Keratinocyte (primary cell): ENCODE data around the gene EML1. TPM values are rescaled to one million over a fixed set of nuclear protein-coding genes. Genes with fewer than 3 reads are reported as not detected.

Experiments used
- DNase-seq: peaks from one replicate; pipeline ENCODE4 v3.0.0-alpha.2; 2011; ENCODE audit warnings: low read depth, missing footprints, low spot score
- FAIRE-seq: peaks from 2 replicates; lab custom pipeline; 2011; peaks lifted over from hg19 to GRCh38; lab: Jason Lieb, UNC
- H2AFZ ChIP-seq: 2 replicates; pipeline ENCODE4 v1.6.0; 2012; ENCODE audit warnings: low read length, control low read depth, inconsistent platforms; ENCODE audit not compliant: control insufficient read depth
- H3K27ac ChIP-seq: 2 replicates; pipeline ENCODE4 v1.5.1; 2011; ENCODE audit warnings: low read length; ENCODE audit not compliant: control insufficient read depth, insufficient read depth
- H3K27me3 ChIP-seq: 3 replicates; pipeline ENCODE4 v1.6.0; 2011; ENCODE audit warnings: low read length; ENCODE audit not compliant: control insufficient read depth, insufficient read depth; ENCODE audit errors: extremely low read depth
- H3K36me3 ChIP-seq, 2 experiments: 2 replicates in 1 of 2; 3 replicates in 1 of 2; pipeline ENCODE4 v1.5.1; 2011; ENCODE audit warnings: low read length in 2 of 2, mild to moderate bottlenecking in 1 of 2; ENCODE audit not compliant: control insufficient read depth in 2 of 2, insufficient read depth in 2 of 2; ENCODE audit errors: extremely low read depth in 1 of 2
- H3K4me1 ChIP-seq: 3 replicates; pipeline ENCODE4 v1.5.1; 2011; ENCODE audit warnings: low read length; ENCODE audit not compliant: control insufficient read depth, insufficient read depth; ENCODE audit errors: extremely low read depth
- H3K4me2 ChIP-seq: 3 replicates; pipeline ENCODE4 v1.6.0; 2011; ENCODE audit warnings: low read depth, low read length; ENCODE audit not compliant: control insufficient read depth, insufficient read depth; ENCODE audit errors: extremely low read depth
- H3K4me3 ChIP-seq, 3 experiments: fragments of 200-600 bp in 1 of 3; sonication (generic) in 1 of 3; 2 replicates in 2 of 3; 3 replicates in 1 of 3; pipeline ENCODE4 v1.5.1; 2011 to 2016; ENCODE audit warnings: low read length in 3 of 3, mild to moderate bottlenecking in 3 of 3, control low read depth in 2 of 3, inconsistent platforms in 1 of 3, low read depth in 1 of 3, mixed read lengths in 1 of 3, mixed run types in 1 of 3, moderate library complexity in 1 of 3; ENCODE audit not compliant: control insufficient read depth in 2 of 3, insufficient read depth in 2 of 3; ENCODE audit errors: extremely low read depth in 1 of 3
- H3K79me2 ChIP-seq: 2 replicates; pipeline ENCODE4 v1.6.0; 2012; ENCODE audit warnings: low read length; ENCODE audit not compliant: control insufficient read depth, insufficient read depth
- H3K9ac ChIP-seq: 3 replicates; pipeline ENCODE4 v1.6.0; 2011; ENCODE audit warnings: low read length; ENCODE audit not compliant: control insufficient read depth, insufficient read depth; ENCODE audit errors: extremely low read depth
- H3K9me1 ChIP-seq: 3 replicates; pipeline ENCODE4 v1.6.0; 2011; ENCODE audit warnings: low read length; ENCODE audit not compliant: control insufficient read depth, insufficient read depth; ENCODE audit errors: extremely low read depth
- H3K9me3 ChIP-seq: 2 replicates; pipeline ENCODE4 v1.5.1; 2012; ENCODE audit warnings: low read depth, low read length; ENCODE audit not compliant: control insufficient read depth
- H4K20me1 ChIP-seq: 3 replicates; pipeline ENCODE4 v1.6.0; 2011; ENCODE audit warnings: low read length; ENCODE audit not compliant: control insufficient read depth, insufficient read depth; ENCODE audit errors: extremely low read depth
- CTCF ChIP-seq, 3 experiments: IDR thresholded peaks in 1 of 3; conservative IDR thresholded peaks in 1 of 3; optimal IDR thresholded peaks in 1 of 3; 2 replicates in 2 of 3; 3 replicates in 1 of 3; pipeline versions ENCODE3 to v1.5.1; 2011; ENCODE audit warnings: low read length in 3 of 3, mild to moderate bottlenecking in 3 of 3, moderate library complexity in 2 of 3, control low read depth in 1 of 3, inconsistent platforms in 1 of 3; ENCODE audit not compliant: insufficient read depth in 2 of 3; ENCODE audit errors: extremely low read depth in 1 of 3
- EZH2 ChIP-seq: IDR thresholded peaks from one replicate; pipeline ENCODE4 v1.6.1; 2012; ENCODE audit warnings: inconsistent platforms, mild to moderate bottlenecking, low read length, moderate library complexity
- dilution Hi-C: fragments of 300-500 bp; cut with MboI; formaldehyde crosslinking; loops from one replicate; pipeline ENCODE4 v1.7.0; 2020; ENCODE audit warnings: low sequenced_read_pairs; ENCODE audit not compliant: extremely low pct_ligation_motif_present
- polyA plus RNA-seq, 5 experiments: library from polyadenylated mRNA; depleted of rRNA in 3 of 5; stranded (reverse) in 3 of 5; stranded (forward) in 1 of 5; unstranded in 1 of 5; fragments of >200 nt; gene quantifications; 1 replicate in 1 of 5; 2 replicates in 3 of 5; 3 replicates in 1 of 5; pipeline versions ENCODE4 v1.2.1 to v1.2.3, GENCODE V29; 2011 to 2012; ENCODE audit warnings: missing spikeins in 2 of 5, low read depth in 1 of 5, low replicate concordance in 1 of 5

EML1 gene
- polyA plus RNA-seq, 1 donor (not counting 4 experiments of a cell fraction or from before 2014, with no cell fraction given) = 0.84 TPM

- peaks cover 17% of the 10 kb centered on the region for H3K27me3 ChIP-seq
- H3K9me1 ChIP-seq = no peaks in the 10 kb centered on the region
- no peaks in the 10 kb centered on the region for H3K9me3 ChIP-seq
- no peak overlapping the region for H2AFZ ChIP-seq
- dilution Hi-C loops = loop anchor here (25.0 kb wide), 1 partner anchor 150 kb away; no protein-coding TSS in a partner anchor
- no peak for TF ChIP-seq CTCF (optimal IDR thresholded peaks at IDR 0.05 in 1 of 3, IDR thresholded peaks at IDR 0.05 in 1 of 3, conservative IDR thresholded peaks at IDR 0.05 in 1 of 3; ENCODE audit: extremely low read depth in 1 of 3, insufficient read depth in 2 of 3, low read length in 3 of 3)
- no peak for TF ChIP-seq EZH2
- H3K4me3 ChIP-seq = no peak overlapping the region
- H3K79me2 ChIP-seq = no peaks in the 10 kb centered on the region
- H3K9ac ChIP-seq = no peak overlapping the region
- DNase-seq (no peak), FAIRE-seq (no peak)
- no peaks in the 10 kb centered on the region for H3K36me3 ChIP-seq
- no peak overlapping the region for H3K27ac ChIP-seq
- H3K4me1 ChIP-seq = no peaks in the 10 kb centered on the region
- no peak overlapping the region for H3K4me2 ChIP-seq
- no peaks in the 10 kb centered on the region for H4K20me1 ChIP-seq
Observed at GRCh38 chr14:99862136-99862535, 68.9 kb downstream of the EML1 start.

- no peaks in the 10 kb centered on the region for H3K9me3 ChIP-seq
- no peak overlapping the region for H3K4me2 ChIP-seq
- TF ChIP-seq EZH2 (no peak), CTCF (optimal IDR thresholded peaks at IDR 0.05 in 1 of 3, IDR thresholded peaks at IDR 0.05 in 1 of 3, conservative IDR thresholded peaks at IDR 0.05 in 1 of 3; ENCODE audit: extremely low read depth in 1 of 3, insufficient read depth in 2 of 3, low read length in 3 of 3) (no peak)
- no peaks in the 10 kb centered on the region for H3K36me3 ChIP-seq
- no peak overlapping the region for H3K9ac ChIP-seq
- no peaks in the 10 kb centered on the region for H3K79me2 ChIP-seq
- DNase-seq (no peak), FAIRE-seq (no peak)
- H2AFZ ChIP-seq = no peak overlapping the region
- peaks cover 17% of the 10 kb centered on the region for H3K27me3 ChIP-seq
- no peak overlapping the region for H3K4me3 ChIP-seq
- H3K9me1 ChIP-seq = no peaks in the 10 kb centered on the region
- no peak overlapping the region for H3K27ac ChIP-seq
- H4K20me1 ChIP-seq = no peaks in the 10 kb centered on the region
- no peaks in the 10 kb centered on the region for H3K4me1 ChIP-seq
- dilution Hi-C loops = loop anchor here (25.0 kb wide), 1 partner anchor 151 kb away; no protein-coding TSS in a partner anchor
Observed at GRCh38 chr14:99863059-99863458, 69.8 kb downstream of the EML1 start.
